HK-2 (cell line): Measurements from ENCODE around the gene USP9X.
"Not testable (repeated sequence)": the region's sequence is repeated elsewhere in the genome, so short reads cannot be mapped to it uniquely, and the experiment has no call there.

Experiments used
- DNase-seq: peaks from one replicate; pipeline ENCODE4 v3.0.0-alpha.2; 2018; ENCODE audit not compliant: unreplicated experiment

USP9X gene

GRCh38 chrX:41122664-41123257 is 37.5 kb downstream of the USP9X start:
- DNase-seq, result no peak

GRCh38 chrX:41127477-41128192 is 42.4 kb downstream of the USP9X start:
- no peak for DNase-seq

DNA sequence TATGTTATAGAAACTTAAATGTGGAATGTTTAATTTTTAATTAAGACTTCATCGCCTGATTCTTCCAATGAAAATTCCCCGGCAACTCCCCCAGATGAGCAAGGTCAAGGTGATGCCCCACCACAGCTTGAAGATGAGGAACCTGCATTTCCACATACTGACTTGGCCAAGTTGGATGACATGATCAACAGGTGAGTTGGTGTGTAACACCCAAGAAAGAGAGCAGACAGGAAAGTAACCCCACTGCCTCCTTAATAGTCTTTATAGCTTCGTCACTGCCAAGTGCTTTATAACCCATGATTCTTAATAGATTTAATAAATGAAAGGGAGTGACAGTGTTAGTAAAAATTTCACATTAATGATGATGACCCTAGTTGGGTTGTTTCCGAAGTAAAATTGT is 43.7 kb downstream of the USP9X start:
- DNase-seq, result no peak

- DNase-seq, result no peak
Observed at GRCh38 chrX:41131766-41132165, 46.5 kb downstream of the USP9X start.

GRCh38 chrX:41133551-41133950 is 48.3 kb downstream of the USP9X start:
- DNase-seq, result no peak

DNA sequence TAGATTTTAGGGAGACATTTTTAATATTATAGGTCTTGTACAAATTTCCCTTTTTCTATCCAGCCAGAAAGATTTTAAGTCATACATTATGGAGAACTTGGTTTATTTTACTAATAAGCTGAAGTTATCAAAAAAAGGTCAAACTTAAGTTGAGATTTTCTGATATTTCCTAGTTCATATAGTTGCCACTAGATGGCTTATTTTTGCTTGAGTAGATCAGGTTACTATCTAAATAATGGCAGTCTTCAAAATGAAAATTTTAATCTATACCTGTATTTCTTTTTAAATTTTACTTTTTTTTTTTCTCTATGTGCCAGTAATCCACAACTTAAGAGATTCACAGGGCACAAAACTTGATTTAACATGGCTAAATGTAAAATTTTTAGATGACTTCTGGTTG is 52.3 kb downstream of the USP9X start:
- no peak for DNase-seq

GRCh38 chrX:41142130-41142910 is 57.1 kb downstream of the USP9X start:
- DNase-seq, result no peak

GRCh38 chrX:41144873-41145272 is 59.6 kb downstream of the USP9X start:
- DNase-seq, result no peak

DNA sequence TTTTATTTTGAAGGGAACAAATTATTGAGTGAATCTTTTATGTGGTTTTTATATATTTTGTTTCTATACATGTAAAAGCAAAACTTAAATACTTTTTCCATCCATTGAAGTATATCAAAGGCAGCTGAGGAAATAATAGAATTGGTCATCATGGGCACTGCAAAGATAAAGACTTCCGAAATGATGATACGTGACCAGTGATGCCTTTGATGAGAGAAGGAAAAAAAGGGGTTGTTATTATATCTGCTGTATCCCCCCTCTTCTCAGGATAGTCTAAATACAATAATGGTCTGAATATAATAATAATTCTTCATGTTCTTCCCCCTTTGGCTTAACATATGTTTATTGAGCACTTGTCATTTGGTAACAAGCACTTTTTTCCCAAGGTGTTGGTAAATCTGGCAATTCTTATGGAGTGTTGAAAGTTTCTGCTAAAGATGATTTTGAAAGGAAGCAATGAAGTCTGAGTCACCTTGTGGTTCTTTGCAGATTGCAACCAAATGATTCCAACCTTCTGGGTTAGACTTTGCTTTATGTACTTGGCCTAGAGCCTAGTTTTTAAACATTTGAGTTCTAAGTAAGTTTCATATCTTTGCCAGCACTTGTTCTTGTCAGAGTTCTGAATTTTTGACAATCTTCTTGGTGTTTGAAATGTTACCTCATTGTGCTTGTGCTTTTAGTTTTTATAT is 60.8 kb downstream of the USP9X start:
- DNase-seq, result no peak

- no peak for DNase-seq
Observed at GRCh38 chrX:41148553-41148952, 63.3 kb downstream of the USP9X start.

GRCh38 chrX:41150043-41150442 is 64.8 kb downstream of the USP9X start:
- DNase-seq, result no peak

- not testable (repeated sequence) for DNase-seq
Observed at GRCh38 chrX:41151726-41152125, 66.5 kb downstream of the USP9X start.

GRCh38 chrX:41152221-41152620 is 67.0 kb downstream of the USP9X start:
- DNase-seq, result no peak

- DNase-seq, result no peak
Observed at GRCh38 chrX:41153448-41153847, 68.2 kb downstream of the USP9X start.

DNA sequence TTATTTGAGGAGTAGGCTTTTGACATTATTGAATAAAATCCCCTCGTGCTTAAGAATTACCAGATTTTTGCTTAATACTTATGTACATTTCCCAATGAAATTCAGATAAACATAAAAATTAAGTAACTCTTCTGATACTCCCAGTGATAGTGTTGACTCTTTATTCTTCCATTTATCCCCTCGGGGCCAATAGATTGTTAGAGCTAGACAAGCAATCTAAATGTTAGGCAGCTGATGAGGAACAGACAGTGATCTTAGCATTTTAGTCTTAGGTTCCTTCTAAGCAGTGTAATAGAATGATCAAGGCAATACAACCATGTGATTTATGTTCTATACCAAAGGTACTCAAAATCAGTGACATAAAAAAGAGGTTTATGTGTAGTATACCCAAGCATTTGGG is 68.7 kb downstream of the USP9X start:
- no peak for DNase-seq

- DNase-seq, result no peak
Observed at GRCh38 chrX:41164449-41164848, 79.2 kb downstream of the USP9X start.

DNA sequence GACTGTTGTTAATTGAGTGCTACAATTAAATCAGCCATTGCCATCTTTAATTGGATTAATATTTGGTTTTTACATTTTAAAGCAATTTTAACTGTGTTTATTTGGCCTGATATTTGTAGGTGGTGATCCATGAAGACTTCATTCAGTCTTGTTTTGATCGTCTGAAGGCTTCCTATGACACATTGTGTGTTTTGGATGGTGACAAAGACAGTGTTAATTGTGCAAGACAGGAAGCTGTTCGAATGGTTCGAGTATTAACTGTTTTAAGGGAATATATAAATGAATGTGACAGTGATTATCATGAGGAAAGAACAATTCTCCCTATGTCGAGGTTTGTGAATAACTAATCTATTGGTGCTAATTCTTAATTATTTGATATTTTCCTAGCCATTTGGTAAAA is 82.6 kb downstream of the USP9X start:
- no peak for DNase-seq

GRCh38 chrX:41176263-41176662 is 91.0 kb downstream of the USP9X start:
- DNase-seq, result no peak

GRCh38 chrX:41177297-41177696 is 92.1 kb downstream of the USP9X start:
- no peak for DNase-seq

DNA sequence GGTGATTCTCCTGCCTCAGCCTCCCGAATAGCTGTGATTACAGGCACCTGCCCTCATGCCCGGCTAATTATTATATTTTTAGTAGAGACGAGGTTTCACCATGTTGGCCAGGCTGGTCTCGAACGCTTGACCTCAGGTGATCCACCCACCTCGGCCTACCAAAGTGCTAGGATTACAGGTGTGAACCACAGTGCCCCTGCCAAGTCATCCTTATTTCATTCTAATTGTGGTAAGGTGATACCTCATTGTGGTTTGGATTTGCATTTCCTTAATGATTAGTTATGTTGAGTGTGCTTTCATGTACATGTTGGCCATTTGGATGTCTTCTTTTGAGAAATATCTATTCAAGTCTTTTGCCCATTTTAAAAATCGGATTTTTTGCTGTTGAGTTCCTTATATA is 93.0 kb downstream of the USP9X start:
- no peak for DNase-seq

GRCh38 chrX:41180194-41180908 is 95.1 kb downstream of the USP9X start:
- peak; percentile 17 for DNase-seq

GRCh38 chrX:41184312-41184711 is 99.1 kb downstream of the USP9X start:
- DNase-seq, result no peak
